ENCODE measurements around the gene PKD1L1. TPM values are rescaled to one million over a fixed set of nuclear protein-coding genes. Genes with fewer than 3 reads are reported as not detected.
"Not testable (repeated sequence)": the region's sequence is repeated elsewhere in the genome, so short reads cannot be mapped to it uniquely, and the experiment has no call there.

PKD1L1 gene
- total RNA-seq, 4 donors from 2014 or later, result 0.12 to 1.3 (median 0.45) TPM

DNA sequence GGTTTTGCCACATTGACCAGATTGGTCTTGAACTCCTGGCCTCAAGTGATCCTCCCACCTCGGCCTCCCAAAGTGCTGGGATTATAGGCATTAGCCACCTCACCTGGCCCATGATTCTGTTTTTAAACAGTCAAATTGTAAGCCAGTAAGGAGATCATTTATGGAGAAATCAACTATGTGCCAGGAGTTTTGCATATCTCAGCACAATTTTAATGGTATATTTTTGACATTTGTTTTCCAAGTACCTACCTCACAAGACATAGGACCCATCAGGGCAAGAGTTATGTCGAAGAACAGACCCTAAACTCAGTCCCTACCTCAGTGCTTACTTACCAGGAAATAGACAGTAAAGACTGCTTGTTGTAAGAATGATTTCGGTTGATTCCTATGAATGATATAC lies 193.0 kb downstream of the PKD1L1 start:
- H3K36me3 ChIP-seq, result no peaks in the 10 kb centered on the region
- WGBS, 2 donors (ENCODE audit: low coverage in 1 of 2), result 62 to 90% methylated on average over 3 of the region's 3 CpGs
- no peak overlapping the region for H3K27ac ChIP-seq
- TF ChIP-seq, protein P1, sequence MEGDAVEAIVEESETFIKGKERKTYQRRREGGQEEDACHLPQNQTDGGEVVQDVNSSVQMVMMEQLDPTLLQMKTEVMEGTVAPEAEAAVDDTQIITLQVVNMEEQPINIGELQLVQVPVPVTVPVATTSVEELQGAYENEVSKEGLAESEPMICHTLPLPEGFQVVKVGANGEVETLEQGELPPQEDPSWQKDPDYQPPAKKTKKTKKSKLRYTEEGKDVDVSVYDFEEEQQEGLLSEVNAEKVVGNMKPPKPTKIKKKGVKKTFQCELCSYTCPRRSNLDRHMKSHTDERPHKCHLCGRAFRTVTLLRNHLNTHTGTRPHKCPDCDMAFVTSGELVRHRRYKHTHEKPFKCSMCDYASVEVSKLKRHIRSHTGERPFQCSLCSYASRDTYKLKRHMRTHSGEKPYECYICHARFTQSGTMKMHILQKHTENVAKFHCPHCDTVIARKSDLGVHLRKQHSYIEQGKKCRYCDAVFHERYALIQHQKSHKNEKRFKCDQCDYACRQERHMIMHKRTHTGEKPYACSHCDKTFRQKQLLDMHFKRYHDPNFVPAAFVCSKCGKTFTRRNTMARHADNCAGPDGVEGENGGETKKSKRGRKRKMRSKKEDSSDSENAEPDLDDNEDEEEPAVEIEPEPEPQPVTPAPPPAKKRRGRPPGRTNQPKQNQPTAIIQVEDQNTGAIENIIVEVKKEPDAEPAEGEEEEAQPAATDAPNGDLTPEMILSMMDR (IDR thresholded peaks at IDR 0.05), result no peak
- TF ChIP-seq POLR2A (IDR thresholded peaks at IDR 0.05), result no peak
- no peak for TF ChIP-seq EP300 (IDR thresholded peaks at IDR 0.05)
- TF ChIP-seq POLR2AphosphoS5 (IDR thresholded peaks at IDR 0.05), result no peak
- H3K4me1 ChIP-seq, result peaks cover 0 to 8% (median 0%) of the 10 kb centered on the region in 3 donors
- H3K4me3 ChIP-seq, result no peak overlapping the region
- no peaks in the 10 kb centered on the region for H3K9me3 ChIP-seq
- H3K27me3 ChIP-seq, result no peaks in the 10 kb centered on the region
- no peak for ATAC-seq

DNA sequence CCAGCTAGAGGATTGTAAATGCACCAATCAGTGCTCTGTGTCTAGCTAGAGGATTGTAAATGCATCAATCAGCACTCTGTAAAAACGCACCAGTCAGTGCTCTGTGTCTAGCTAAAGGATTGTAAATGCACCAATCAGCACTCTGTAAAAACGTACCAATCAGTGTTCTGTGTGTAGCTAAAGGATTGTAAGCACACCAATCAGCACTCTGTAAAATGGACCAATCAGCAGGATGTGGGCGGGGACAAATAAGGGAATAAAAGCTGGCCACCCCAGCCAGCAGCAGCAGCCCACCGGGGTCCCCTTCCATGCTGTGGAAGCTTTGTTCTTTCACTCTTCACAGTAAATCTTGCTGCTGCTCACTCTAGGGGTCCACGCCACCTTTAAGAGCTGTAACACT lies 196.5 kb downstream of the PKD1L1 start:
- not testable (repeated sequence) for H3K9me3 ChIP-seq, H3K4me3 ChIP-seq, H3K27ac ChIP-seq, ATAC-seq, H3K27me3 ChIP-seq, H3K4me1 ChIP-seq, H3K36me3 ChIP-seq
- WGBS, 2 donors (ENCODE audit: low coverage in 1 of 2), result 66 to 96% methylated on average over 4 of the region's 5 CpGs

DNA sequence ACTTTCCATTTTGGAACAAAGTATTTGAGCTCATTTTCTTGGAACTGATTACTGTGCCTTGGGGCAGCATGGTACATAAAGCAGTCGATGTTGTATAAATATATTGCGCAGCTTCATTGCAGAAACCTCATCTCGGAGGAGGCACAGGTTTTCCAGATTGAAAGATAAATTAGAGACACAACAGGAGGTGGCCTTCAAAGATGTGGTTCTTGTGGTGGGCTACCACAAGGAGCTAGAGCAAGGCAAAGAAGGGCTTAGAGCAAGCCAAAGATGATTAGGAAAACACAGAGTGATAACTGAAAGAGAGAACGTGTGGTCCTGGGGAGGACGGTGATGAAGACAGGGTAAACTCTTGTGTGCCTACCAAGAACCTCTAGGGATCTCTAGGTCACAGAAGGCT lies 197.2 kb downstream of the PKD1L1 start:
- Histone ChIP-seq H3K27me3 (no peaks in the 10 kb centered on the region), H3K27ac (no peak overlapping the region), H3K36me3 (no peaks in the 10 kb centered on the region), H3K4me1 (no peaks in the 10 kb centered on the region), H3K4me3 (no peak overlapping the region), H3K9me3 (no peaks in the 10 kb centered on the region)
- 55 to 81% methylated on average over 3 to 5 of the region's 5 CpGs for WGBS, 2 donors (ENCODE audit: low coverage in 1 of 2)
- TF ChIP-seq, protein P1 (IDR thresholded peaks at IDR 0.05), result no peak
- TF ChIP-seq EP300 (IDR thresholded peaks at IDR 0.05) (no peak), POLR2AphosphoS5 (IDR thresholded peaks at IDR 0.05) (no peak), POLR2A (IDR thresholded peaks at IDR 0.05) (no peak)
- no peak for ATAC-seq

DNA sequence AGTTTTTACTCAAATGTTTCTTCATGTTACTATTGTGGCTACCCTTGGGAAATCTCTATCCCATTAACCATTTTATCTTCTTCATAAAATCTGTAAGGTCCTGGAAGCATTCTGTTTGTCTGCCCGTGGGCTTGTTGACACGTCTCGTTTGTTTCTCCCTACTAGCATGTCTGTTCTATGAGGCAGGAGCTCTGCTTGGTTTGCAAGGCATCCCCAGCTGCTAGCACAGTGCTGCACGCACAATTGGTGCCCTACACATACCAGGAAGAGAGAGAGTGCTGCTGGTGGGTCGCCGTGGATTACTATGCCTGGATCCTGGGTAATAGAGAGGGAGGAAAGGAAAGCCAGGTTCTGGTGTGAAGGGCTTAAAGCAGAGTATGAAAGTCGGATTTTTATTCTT lies 200.2 kb downstream of the PKD1L1 start:
- H3K9me3 ChIP-seq, result no peaks in the 10 kb centered on the region
- ATAC-seq, result no peak
- no peaks in the 10 kb centered on the region for H3K4me1 ChIP-seq
- H3K27me3 ChIP-seq, result no peaks in the 10 kb centered on the region
- H3K4me3 ChIP-seq, result no peak overlapping the region
- H3K36me3 ChIP-seq, result no peaks in the 10 kb centered on the region
- 71% methylated on average over 3 of the region's 7 CpGs; no CpG with 5 or more reads in 1 of the 2 donors for WGBS, 2 donors (ENCODE audit: low coverage in 1 of 2)
- no peak overlapping the region for H3K27ac ChIP-seq
- TF ChIP-seq POLR2AphosphoS5 (IDR thresholded peaks at IDR 0.05), result no peak
- TF ChIP-seq POLR2A (IDR thresholded peaks at IDR 0.05), result no peak
- TF ChIP-seq EP300 (IDR thresholded peaks at IDR 0.05), result no peak
- TF ChIP-seq, protein P1 (IDR thresholded peaks at IDR 0.05), result no peak

DNA sequence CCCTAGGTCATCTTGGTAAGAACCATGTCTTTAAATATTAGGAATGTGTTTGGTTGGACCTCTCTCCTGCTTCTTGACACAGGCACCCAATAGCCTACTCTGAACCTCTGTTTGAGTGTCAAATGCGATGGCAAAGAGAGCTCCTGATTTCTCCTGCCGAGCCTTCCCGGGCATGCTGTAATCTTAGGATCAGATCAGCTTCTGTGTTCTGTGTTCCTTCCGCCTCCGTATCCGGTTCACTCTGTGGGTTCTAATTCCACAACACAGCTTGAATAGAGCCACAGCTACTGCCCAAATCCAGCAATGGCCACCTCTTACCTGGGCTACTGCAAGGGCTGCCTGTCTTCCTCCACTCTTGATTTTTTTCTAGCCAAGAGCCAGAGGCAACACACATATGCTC lies 201.1 kb downstream of the PKD1L1 start:
- 80 to 96% methylated on average over 4 to 6 of the region's 6 CpGs for WGBS, 2 donors (ENCODE audit: low coverage in 1 of 2)
- TF ChIP-seq POLR2AphosphoS5 (IDR thresholded peaks at IDR 0.05), result no peak
- TF ChIP-seq, protein P1 (IDR thresholded peaks at IDR 0.05), result no peak
- TF ChIP-seq POLR2A (IDR thresholded peaks at IDR 0.05), result no peak
- TF ChIP-seq EP300 (IDR thresholded peaks at IDR 0.05), result no peak
- Histone ChIP-seq H3K36me3 (no peaks in the 10 kb centered on the region), H3K4me3 (no peak overlapping the region), H3K27ac (no peak overlapping the region), H3K9me3 (no peaks in the 10 kb centered on the region), H3K4me1 (no peaks in the 10 kb centered on the region), H3K27me3 (no peaks in the 10 kb centered on the region)
- no peak for ATAC-seq

All from gastroesophageal sphincter (tissue), 4 donors.